ENCODE data around the gene DEFB108B. TPM values are rescaled to one million over a fixed set of nuclear protein-coding genes. Genes with fewer than 3 reads are reported as not detected.

The DEFB108B gene, protein sequence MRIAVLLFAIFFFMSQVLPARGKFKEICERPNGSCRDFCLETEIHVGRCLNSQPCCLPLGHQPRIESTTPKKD
- not detected for total RNA-seq

DNA sequence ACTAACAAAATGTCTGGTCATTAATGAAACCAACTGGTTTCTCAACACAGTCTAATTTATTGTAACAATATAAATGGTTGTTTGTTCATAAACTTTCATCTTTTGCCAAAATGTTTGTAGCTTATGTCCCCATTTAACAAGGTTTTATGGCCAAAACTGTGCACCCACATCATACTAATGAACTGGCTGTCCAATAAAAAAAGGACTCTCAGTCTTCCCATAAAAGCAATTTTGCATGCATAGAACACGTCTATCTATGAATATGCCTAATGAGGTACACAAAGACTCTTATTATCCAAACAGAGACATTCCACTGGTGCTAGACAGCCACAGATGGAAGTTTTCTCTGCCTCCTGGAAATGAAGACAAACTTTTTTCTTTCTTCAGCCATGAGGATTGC, at the start of gene DEFB108B:
TSS of gene DEFB108B (plus strand) at position 390 of the 400 bp plus-strand sequence. CDS start at position 390, 0 bp downstream.

DNA sequence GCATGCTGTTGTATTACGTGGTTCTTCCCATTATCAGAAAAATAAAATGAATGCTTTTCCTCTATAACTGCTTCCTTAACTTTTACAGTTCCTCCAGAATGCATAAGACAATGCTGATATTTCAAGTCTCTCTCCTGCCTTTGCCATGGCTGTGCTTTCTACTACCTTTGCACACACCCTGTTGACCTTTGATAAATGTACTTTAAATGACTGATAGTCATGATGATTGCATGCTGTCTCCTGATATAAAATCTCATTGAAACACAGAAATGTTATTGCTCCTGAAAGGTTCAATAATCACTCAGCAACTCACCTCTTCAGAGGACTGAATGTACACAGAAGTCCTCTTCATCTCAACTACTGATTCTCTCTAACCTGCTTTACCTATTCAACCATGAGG, 45.1 kb downstream of the DEFB108B start, which contains the start of gene DEFB131B:
TSS of gene DEFB131B (plus strand) at position 395 of the 400 bp plus-strand sequence. CDS start at position 395, 0 bp downstream.

Other genes starting within 250 kb of the DEFB108B start
- not detected for gene DEFB131B, start 45.3 kb downstream of the DEFB108B start, total RNA-seq
- 9.2 TPM for gene XNDC1N, start 95.4 kb downstream of the DEFB108B start, total RNA-seq
- 53.9 TPM for gene RNF121, start 95.8 kb downstream of the DEFB108B start, total RNA-seq
- 8.2 TPM for gene IL18BP, start 165.7 kb downstream of the DEFB108B start, total RNA-seq
- 292 TPM for gene NUMA1, start 247.3 kb downstream of the DEFB108B start, total RNA-seq
- gene LRRC51, start 247.7 kb downstream of the DEFB108B start, total RNA-seq: 11.3 TPM